Activated CD4-positive, alpha-beta T cell treated with anti-CD3 and anti-CD28 coated beads, Interleukin-2, amount 10 ng/mL, durations not matched to agents 7 days and 5 days (primary cell): ENCODE measurements around the gene SLC38A10. TPM values are rescaled to one million over a fixed set of nuclear protein-coding genes. Genes with fewer than 3 reads are reported as not detected.

Source experiments
- CTCF ChIA-PET: fragments of 350-600 bp; sonication (Branson Sonifier 250); formaldehyde crosslinking; loops from one replicate; lab custom pipeline; 2021; ENCODE audit warnings: antibody characterized with exemption; lab: Charles Lee
- POLR2A ChIA-PET: fragments of 350-600 bp; sonication (Branson Sonifier 250); formaldehyde crosslinking; loops from one replicate; lab custom pipeline; 2021; ENCODE audit warnings: antibody characterized with exemption; lab: Charles Lee
- DNase-seq: peaks from one replicate; pipeline ENCODE4 v3.0.0-alpha.2; 2020
- H3K27ac Mint-ChIP-seq: one replicate; pipeline ENCODE4 v1.8.0; 2021; ENCODE audit warnings: mild to moderate bottlenecking, moderate library complexity, mixed read lengths
- H3K27me3 Mint-ChIP-seq: one replicate; pipeline ENCODE4 v1.8.0; 2021; ENCODE audit warnings: mixed read lengths
- H3K36me3 Mint-ChIP-seq: one replicate; pipeline ENCODE4 v1.8.0; 2021; ENCODE audit warnings: low read depth, mixed read lengths
- H3K4me1 Mint-ChIP-seq: one replicate; pipeline ENCODE4 v1.8.0; 2021; ENCODE audit warnings: mixed read lengths
- H3K4me3 Mint-ChIP-seq: one replicate; pipeline ENCODE4 v1.8.0; 2021; ENCODE audit warnings: mild to moderate bottlenecking, moderate library complexity, mixed read lengths
- H3K9me3 Mint-ChIP-seq: one replicate; pipeline ENCODE4 v1.8.0; 2021; ENCODE audit warnings: mixed read lengths
- total RNA-seq, 2 experiments: library from RNA; stranded (reverse); gene quantifications; one replicate each; pipeline ENCODE4 v1.2.3, GENCODE V29; 2021

SLC38A10 gene
- total RNA-seq, 2 experiments from 2014 or later = 94.4 to 109 TPM

- no peak for DNase-seq
- Mint-ChIP-seq H3K27ac (no peak overlapping the region), H3K27me3 (no peaks in the 10 kb centered on the region), H3K9me3 (no peaks in the 10 kb centered on the region), H3K4me1 (peaks cover 2% of the 10 kb centered on the region), H3K4me3 (no peak overlapping the region), H3K36me3 (peaks cover 8% of the 10 kb centered on the region)
- ChIA-PET CTCF (interaction anchor here (1.0 to 1.1 kb wide), 2 partner anchors 35 to 234 kb away, joined by 3 read pairs; no protein-coding TSS in a partner anchor), POLR2A (no interaction called here)
These were observed 36.8 kb downstream of the SLC38A10 start for GRCh38 chr17:81258292-81258691.

GRCh38 chr17:81257533-81257932 is 37.6 kb downstream of the SLC38A10 start:
- Mint-ChIP-seq H3K27me3 (no peaks in the 10 kb centered on the region), H3K36me3 (peaks cover 11% of the 10 kb centered on the region), H3K4me1 (peaks cover 5% of the 10 kb centered on the region), H3K4me3 (no peak overlapping the region), H3K27ac (no peak overlapping the region), H3K9me3 (no peaks in the 10 kb centered on the region)
- POLR2A ChIA-PET = no interaction called here
- CTCF ChIA-PET = interaction anchor here (1.0 kb wide), 1 partner anchor 36 kb away, joined by 3 read pairs; no protein-coding TSS in a partner anchor
- no peak for DNase-seq

- POLR2A ChIA-PET = no interaction called here
These were observed 38.5 kb downstream of the SLC38A10 start for GRCh38 chr17:81256616-81257015.

GRCh38 chr17:81254955-81255717 is 40.0 kb downstream of the SLC38A10 start:
- Mint-ChIP-seq H3K36me3 (peaks cover 15% of the 10 kb centered on the region), H3K27me3 (no peaks in the 10 kb centered on the region), H3K27ac (no peak overlapping the region), H3K4me3 (no peak overlapping the region), H3K4me1 (peaks cover 5% of the 10 kb centered on the region), H3K9me3 (no peaks in the 10 kb centered on the region)
- POLR2A ChIA-PET = no interaction called here
- CTCF ChIA-PET = no interaction called here
- DNase-seq = no peak

More at GRCh38 chr17:81256616-81257015, 38.5 kb downstream of the SLC38A10 start:
- Mint-ChIP-seq H3K9me3 (no peaks in the 10 kb centered on the region), H3K4me1 (peaks cover 5% of the 10 kb centered on the region), H3K27ac (no peak overlapping the region), H3K27me3 (no peaks in the 10 kb centered on the region), H3K36me3 (peaks cover 14% of the 10 kb centered on the region), H3K4me3 (no peak overlapping the region)
- CTCF ChIA-PET = no interaction called here
- no peak for DNase-seq

GRCh38 chr17:81253358-81254131 is 41.6 kb downstream of the SLC38A10 start:
- Mint-ChIP-seq H3K4me1 (peaks cover 5% of the 10 kb centered on the region), H3K4me3 (no peak overlapping the region), H3K9me3 (no peaks in the 10 kb centered on the region), H3K27me3 (no peaks in the 10 kb centered on the region), H3K27ac (no peak overlapping the region), H3K36me3 (peaks cover 8% of the 10 kb centered on the region)
- ChIA-PET POLR2A (no interaction called here), CTCF (interaction anchor here (0.6 to 1.2 kb wide), 3 partner anchors 231 to 334 kb away, joined by 3 to 7 read pairs (median 3); no protein-coding TSS in a partner anchor)
- DNase-seq = peak; percentile 66

- Mint-ChIP-seq H3K36me3 (peaks cover 8% of the 10 kb centered on the region), H3K27ac (no peak overlapping the region), H3K9me3 (no peaks in the 10 kb centered on the region), H3K4me3 (no peak overlapping the region), H3K4me1 (peaks cover 5% of the 10 kb centered on the region), H3K27me3 (no peaks in the 10 kb centered on the region)
- ChIA-PET POLR2A (no interaction called here), CTCF (interaction anchor here (1.1 to 1.2 kb wide), 2 partner anchors 232 to 256 kb away, joined by 3 to 7 read pairs; no protein-coding TSS in a partner anchor)
- no peak for DNase-seq
These were observed 42.1 kb downstream of the SLC38A10 start for GRCh38 chr17:81252987-81253329.

GRCh38 chr17:81252326-81252986 is 42.7 kb downstream of the SLC38A10 start:
- DNase-seq = no peak
- no peak overlapping the region for H3K4me3 Mint-ChIP-seq
- H3K4me1 Mint-ChIP-seq = peaks cover 5% of the 10 kb centered on the region
- H3K27me3 Mint-ChIP-seq = no peaks in the 10 kb centered on the region
- no peaks in the 10 kb centered on the region for H3K9me3 Mint-ChIP-seq
- H3K27ac Mint-ChIP-seq = no peak overlapping the region
- POLR2A ChIA-PET = no interaction called here
- H3K36me3 Mint-ChIP-seq = peaks cover 8% of the 10 kb centered on the region
- CTCF ChIA-PET = interaction anchor here (1.1 to 1.2 kb wide), 2 partner anchors 232 to 256 kb away, joined by 3 to 7 read pairs; no protein-coding TSS in a partner anchor

GRCh38 chr17:81251709-81252301 is 43.3 kb downstream of the SLC38A10 start:
- no peak for DNase-seq
- ChIA-PET CTCF (no interaction called here), POLR2A (no interaction called here)
- Mint-ChIP-seq H3K27me3 (no peaks in the 10 kb centered on the region), H3K4me1 (peaks cover 5% of the 10 kb centered on the region), H3K9me3 (no peaks in the 10 kb centered on the region), H3K4me3 (no peak overlapping the region), H3K36me3 (peaks cover 8% of the 10 kb centered on the region), H3K27ac (no peak overlapping the region)

GRCh38 chr17:81251094-81251708 is 43.9 kb downstream of the SLC38A10 start:
- peaks cover 5% of the 10 kb centered on the region for H3K4me1 Mint-ChIP-seq
- POLR2A ChIA-PET = interaction anchor here (0.5 kb wide), 1 partner anchor 334 kb away, joined by 7 read pairs; no protein-coding TSS in a partner anchor
- H3K9me3 Mint-ChIP-seq = no peaks in the 10 kb centered on the region
- peaks cover 8% of the 10 kb centered on the region for H3K36me3 Mint-ChIP-seq
- DNase-seq = no peak
- H3K27ac Mint-ChIP-seq = no peak overlapping the region
- no peaks in the 10 kb centered on the region for H3K27me3 Mint-ChIP-seq
- CTCF ChIA-PET = no interaction called here
- H3K4me3 Mint-ChIP-seq = no peak overlapping the region

GRCh38 chr17:81250286-81251093 is 44.6 kb downstream of the SLC38A10 start:
- no peak overlapping the region for H3K4me3 Mint-ChIP-seq
- POLR2A ChIA-PET = interaction anchor here (0.5 to 0.6 kb wide), 2 partner anchors 15 to 335 kb away, joined by 3 to 7 read pairs; no protein-coding TSS in a partner anchor
- no peaks in the 10 kb centered on the region for H3K27me3 Mint-ChIP-seq
- CTCF ChIA-PET = no interaction called here
- no peak for DNase-seq
- peaks cover 5% of the 10 kb centered on the region for H3K4me1 Mint-ChIP-seq
- H3K27ac Mint-ChIP-seq = no peak overlapping the region
- peaks cover 8% of the 10 kb centered on the region for H3K36me3 Mint-ChIP-seq
- H3K9me3 Mint-ChIP-seq = no peaks in the 10 kb centered on the region

- Mint-ChIP-seq H3K4me3 (no peak overlapping the region), H3K4me1 (peaks cover 9% of the 10 kb centered on the region), H3K36me3 (peaks cover 8% of the 10 kb centered on the region), H3K9me3 (no peaks in the 10 kb centered on the region), H3K27ac (no peak overlapping the region), H3K27me3 (no peaks in the 10 kb centered on the region)
- ChIA-PET CTCF (no interaction called here), POLR2A (interaction anchor here (0.7 kb wide), 1 partner anchor 549 kb away, joined by 4 read pairs; no protein-coding TSS in a partner anchor)
- no peak for DNase-seq
These were observed 45.7 kb downstream of the SLC38A10 start for GRCh38 chr17:81249223-81250040.
